H54 (cell line): ENCODE results near the gene RNF115.
"Not testable (repeated sequence)": the region's sequence is repeated elsewhere in the genome, so short reads cannot be mapped to it uniquely, and the experiment has no call there.

Experiments used
- DNase-seq: peaks from one replicate; pipeline ENCODE4 v3.0.0; 2011; ENCODE audit warnings: low spot score, mixed read lengths; ENCODE audit not compliant: insufficient read length
- FAIRE-seq: peaks from 3 replicates; lab custom pipeline; 2011; peaks lifted over from hg19 to GRCh38; lab: Jason Lieb, UNC
- POLR2A ChIP-seq: IDR thresholded peaks from 2 replicates; pipeline ENCODE4 v1.6.1; 2011; ENCODE audit warnings: low read depth, mild to moderate bottlenecking, low read length

The RNF115 gene

GRCh38 chr1:145719230-145720079, 104.4 kb downstream of the RNF115 start, which contains the start of gene CD160:
CD160 (plus strand) TSS chr1:145719499; CDS start chr1:145728328, 8,829 bp downstream.
- DNase-seq (no peak), FAIRE-seq (no peak)
- TF ChIP-seq POLR2A: no peak

GRCh38 chr1:145718465-145718864, 105.4 kb downstream of the RNF115 start:
- FAIRE-seq, DNase-seq: not testable (repeated sequence)

- DNase-seq (no peak), FAIRE-seq (no peak)
- TF ChIP-seq POLR2A: no peak
Measured at GRCh38 chr1:145717833-145718232, 106.1 kb downstream of the RNF115 start.

- DNase-seq (no peak), FAIRE-seq (no peak)
- no peak for TF ChIP-seq POLR2A
Measured at GRCh38 chr1:145716641-145717345, 107.1 kb downstream of the RNF115 start.

GRCh38 chr1:145714524-145715111, 109.3 kb downstream of the RNF115 start:
- FAIRE-seq (no peak), DNase-seq (no peak)
- no peak for TF ChIP-seq POLR2A

GRCh38 chr1:145711213-145711651, 112.7 kb downstream of the RNF115 start:
- no peak for TF ChIP-seq POLR2A
- FAIRE-seq: no peak
- no peak for DNase-seq

GRCh38 chr1:145710291-145711027, 113.4 kb downstream of the RNF115 start:
- no peak for DNase-seq
- TF ChIP-seq POLR2A: no peak
- no peak for FAIRE-seq

- no peak for TF ChIP-seq POLR2A
- DNase-seq (no peak), FAIRE-seq (no peak)
Measured at GRCh38 chr1:145708063-145708462, 115.8 kb downstream of the RNF115 start.

GRCh38 chr1:145707183-145707867, 116.6 kb downstream of the RNF115 start, which contains the start of gene PDZK1:
PDZK1 (minus strand) TSS chr1:145707368; CDS start chr1:145688021, 19,347 bp downstream.
- no peak for TF ChIP-seq POLR2A
- FAIRE-seq (no peak), DNase-seq (no peak)

- DNase-seq (peak; percentile 57), FAIRE-seq (no peak)
- no peak for TF ChIP-seq POLR2A
Measured at GRCh38 chr1:145706086-145706664, 117.7 kb downstream of the RNF115 start.

- FAIRE-seq: no peak
Measured at GRCh38 chr1:145705622-145706021, 118.3 kb downstream of the RNF115 start.

GRCh38 chr1:145702826-145703225, 121.1 kb downstream of the RNF115 start:
- FAIRE-seq: no peak
- TF ChIP-seq POLR2A: no peak
- no peak for DNase-seq

More at GRCh38 chr1:145705622-145706021, 118.3 kb downstream of the RNF115 start:
- TF ChIP-seq POLR2A: no peak
- no peak for DNase-seq

GRCh38 chr1:145702052-145702451, 121.8 kb downstream of the RNF115 start:
- no peak for TF ChIP-seq POLR2A
- FAIRE-seq (no peak), DNase-seq (no peak)
